ENCODE measurements around the gene CTBP1. TPM values are rescaled to one million over a fixed set of nuclear protein-coding genes. Genes with fewer than 3 reads are reported as not detected.

Gene CTBP1
- total and polyA plus RNA-seq, 2 of the 8 experiments (the other 6 are each of a cell fraction or from before 2014, with no cell fraction given), result 128 to 185 TPM

DNA sequence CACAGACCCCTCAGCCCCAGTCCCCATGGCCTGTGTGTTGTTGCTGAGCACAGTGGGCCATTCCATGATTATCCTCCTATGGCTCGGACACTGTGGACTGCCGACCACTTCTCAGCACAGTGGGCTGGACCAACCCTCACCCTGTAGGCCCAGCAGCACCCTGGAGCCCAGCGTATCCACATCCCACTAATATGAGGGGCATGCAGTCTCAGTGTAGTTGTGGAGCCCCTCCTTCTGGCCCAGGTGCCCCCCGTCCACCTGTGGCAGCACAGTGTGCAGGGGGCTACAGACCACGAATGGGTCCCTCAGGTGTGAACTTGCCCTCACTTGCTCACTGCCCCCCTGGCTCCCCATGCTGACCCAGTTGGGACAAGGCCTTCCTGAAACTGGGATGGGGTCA, 84.5 kb downstream of the CTBP1 start:
- no peak overlapping the region for H2BK15ac ChIP-seq (ENCODE audit: low read length)
- no peak overlapping the region for H3K4ac ChIP-seq (replicated peaks; ENCODE audit: insufficient read length, low read depth, low read length)
- no peaks in the 10 kb centered on the region for H3K79me2 ChIP-seq (ENCODE audit: control insufficient read depth in 1 of 2, insufficient read depth in 2 of 2, low read length in 2 of 2)
- CTCF ChIA-PET (ENCODE audit: partially characterized antibody), result interaction anchor here (1.7 kb wide), 1 partner anchor 33 kb away, joined by 5 read pairs; no protein-coding TSS in a partner anchor
- H2AK5ac ChIP-seq (ENCODE audit: low read depth, low read length), result no peak overlapping the region
- H3K23ac ChIP-seq (ENCODE audit: insufficient read length), result no peak overlapping the region
- H3K9me3 ChIP-seq (ENCODE audit: insufficient read depth in 2 of 2, low read depth in 1 of 2, low read length in 1 of 2), result peaks cover 0 to 2% of the 10 kb centered on the region in 2 experiments; a peak in 1 of 4 replicates
- H3K4me1 ChIP-seq (replicated peaks in 1 of 4; ENCODE audit: control insufficient read depth in 3 of 4, insufficient read depth in 4 of 4, low read length in 3 of 4), result peaks cover 0 to 2% (median 0%) of the 10 kb centered on the region in 4 experiments; a peak in 1 of 7 replicates
- no peak overlapping the region for H3K18ac ChIP-seq (ENCODE audit: extremely low read depth, low read length)
- no peak overlapping the region for H4K5ac ChIP-seq (ENCODE audit: insufficient read length, low read depth, low read length)
- H3K23me2 ChIP-seq (ENCODE audit: low read depth, low read length), result peaks cover 4% of the 10 kb centered on the region; the same call in 1 of the 2 replicates
- H2BK120ac ChIP-seq (replicated peaks; ENCODE audit: low read depth, low read length), result no peak overlapping the region
- H3K4me3 ChIP-seq (ENCODE audit: extremely low read depth in 1 of 4, insufficient read depth in 2 of 4, low read depth in 3 of 4, low read length in 4 of 4), result no peak overlapping the region
- H3K27ac ChIP-seq (ENCODE audit: low read depth, low read length), result no peak overlapping the region
- H3K56ac ChIP-seq (replicated peaks; ENCODE audit: insufficient read length, low read depth, low read length), result no peak overlapping the region
- H2BK12ac ChIP-seq (ENCODE audit: low read depth, low read length), result no peak overlapping the region
- no peak overlapping the region for H3K14ac ChIP-seq (ENCODE audit: insufficient read length)
- H3K79me1 ChIP-seq (ENCODE audit: low read depth, low read length), result no peaks in the 10 kb centered on the region
- no peak overlapping the region for H2BK5ac ChIP-seq (ENCODE audit: low read depth, low read length)
- WGBS, 2 experiments (ENCODE audit: extremely low coverage in 1 of 2, insufficient coverage in 1 of 2, insufficient read length in 1 of 2, insufficient replicate concordance in 2 of 2, low coverage in 1 of 2, low lambda C conversion rate in 2 of 2, missing lambda C conversion rate in 1 of 2), result 91% methylated on average over 5 of the region's 5 CpGs; no CpG with 5 or more reads in 1 of the 2 experiments
- peaks cover 2 to 8% of the 10 kb centered on the region in 2 experiments for H4K20me1 ChIP-seq (replicated peaks in 1 of 2; ENCODE audit: control insufficient read depth in 1 of 2, insufficient read depth in 2 of 2, low read length in 2 of 2)
- peaks cover 12 to 23% (median 20%) of the 10 kb centered on the region in 4 experiments for H3K27me3 ChIP-seq (replicated peaks in 1 of 4; ENCODE audit: control insufficient read depth in 3 of 4, extremely low read depth in 1 of 4, insufficient read depth in 3 of 4, low read length in 3 of 4)
- no peak overlapping the region for H4K8ac ChIP-seq (ENCODE audit: extremely low read depth, insufficient read depth, low read length)
- FAIRE-seq (no peak), DNase-seq (ENCODE audit: low read depth in 1 of 2, low spot score in 2 of 2) (no peak)
- no peaks in the 10 kb centered on the region for H3K36me3 ChIP-seq (ENCODE audit: control insufficient read depth in 2 of 4, insufficient read depth in 4 of 4, low read length in 3 of 4)
- no peak overlapping the region for H2AFZ ChIP-seq (ENCODE audit: low read length)
- no peak overlapping the region for H3K9ac ChIP-seq (replicated peaks in 1 of 4; ENCODE audit: extremely low read depth in 1 of 4, low read depth in 3 of 4, low read length in 3 of 4)
- no peak overlapping the region for H3K4me2 ChIP-seq (ENCODE audit: insufficient read depth in 1 of 2, low read depth in 2 of 2, low read length in 2 of 2)
- no peak overlapping the region for H4K91ac ChIP-seq (replicated peaks; ENCODE audit: insufficient read length, low read length)
- no peak overlapping the region for H2BK20ac ChIP-seq (ENCODE audit: low read length)
- POLR2A ChIA-PET (ENCODE audit: partially characterized antibody), result no interaction called here
- TF ChIP-seq SUZ12 (IDR thresholded peaks at IDR 0.05; ENCODE audit: low read length), result no peak
- TF ChIP-seq YY1 (IDR thresholded peaks at IDR 0.05; ENCODE audit: low read depth, low read length), result no peak
- TF ChIP-seq SP1 (IDR thresholded peaks at IDR 0.05; ENCODE audit: low read depth, low read length), result no peak
- no peak for TF ChIP-seq CHD1 (IDR thresholded peaks at IDR 0.05; ENCODE audit: low read depth, low read length)
- no peak for TF ChIP-seq PHF8 (conservative IDR thresholded peaks at IDR 0.05; ENCODE audit: low read depth, low read length)
- TF ChIP-seq KDM5A (IDR thresholded peaks at IDR 0.05; ENCODE audit: low read length), result no peak
- no peak for TF ChIP-seq CEBPB (IDR thresholded peaks at IDR 0.05; ENCODE audit: low read depth, low read length)
- no peak for TF ChIP-seq TAF7 (optimal IDR thresholded peaks at IDR 0.05; ENCODE audit: borderline replicate concordance, low read depth, low read length)
- no peak for TF ChIP-seq EGR1 (IDR thresholded peaks at IDR 0.05; ENCODE audit: borderline replicate concordance, low read depth, low read length)
- TF ChIP-seq CTBP2 (IDR thresholded peaks at IDR 0.05; ENCODE audit: borderline replicate concordance, insufficient read depth, insufficient read length, low read length), result no peak
- TF ChIP-seq TEAD4 (IDR thresholded peaks at IDR 0.05; ENCODE audit: low read depth, low read length), result no peak
- TF ChIP-seq ASH2L (IDR thresholded peaks at IDR 0.05; ENCODE audit: low read length), result no peak
- TF ChIP-seq CREB1 (IDR thresholded peaks at IDR 0.05), result no peak
- no peak for TF ChIP-seq POLR2AphosphoS5 (IDR thresholded peaks at IDR 0.05; ENCODE audit: low read depth, low read length)
- TF ChIP-seq SIX5 (IDR thresholded peaks at IDR 0.05; ENCODE audit: low read depth, low read length), result no peak
- no peak for TF ChIP-seq HDAC2 (IDR thresholded peaks at IDR 0.05; ENCODE audit: borderline replicate concordance in 1 of 2, low read depth in 2 of 2, low read length in 2 of 2)
